ENCODE results near the gene CFAP100. TPM values are rescaled to one million over a fixed set of nuclear protein-coding genes. Genes with fewer than 3 reads are reported as not detected.

Gene CFAP100
- total RNA-seq, 4 donors from 2014 or later: not detected

GRCh38 chr3:126380011-126380768 is 14.5 kb upstream of the CFAP100 start:
- no peaks in the 10 kb centered on the region for H3K27me3 ChIP-seq
- H3K9me3 ChIP-seq: no peaks in the 10 kb centered on the region
- no peak for TF ChIP-seq POLR2A (IDR thresholded peaks at IDR 0.05)
- no peak for TF ChIP-seq CTCF (IDR thresholded peaks at IDR 0.05)
- peak in 1 of 3 donors; percentile 35 for DNase-seq
- H3K36me3 ChIP-seq: no peaks in the 10 kb centered on the region
- H3K27ac ChIP-seq: no peak overlapping the region
- H3K4me3 ChIP-seq: no peak overlapping the region
- no peaks in the 10 kb centered on the region for H3K4me1 ChIP-seq

GRCh38 chr3:126381966-126382365 is 12.7 kb upstream of the CFAP100 start:
- Histone ChIP-seq H3K27me3 (no peaks in the 10 kb centered on the region), H3K4me3 (no peak overlapping the region), H3K4me1 (no peaks in the 10 kb centered on the region), H3K9me3 (no peaks in the 10 kb centered on the region), H3K36me3 (no peaks in the 10 kb centered on the region), H3K27ac (no peak overlapping the region)
- no peak for DNase-seq
- TF ChIP-seq CTCF (IDR thresholded peaks at IDR 0.05) (no peak), POLR2A (IDR thresholded peaks at IDR 0.05) (no peak)

- peak; percentile 70 to 94 (median 82) for DNase-seq
- peak overlapping the region; percentile 24 to 44 (median 30) for H3K4me3 ChIP-seq
- TF ChIP-seq CTCF (IDR thresholded peaks at IDR 0.05) (peak; percentile 53 to 97 (median 89)), POLR2A (IDR thresholded peaks at IDR 0.05) (peak in 1 of 2 donors; percentile 34)
- H3K36me3 ChIP-seq: no peaks in the 10 kb centered on the region
- H3K27ac ChIP-seq: peak overlapping the region in 3 of 4 donors; percentile 49 to 57 (median 51)
- no peaks in the 10 kb centered on the region for H3K27me3 ChIP-seq
- H3K4me1 ChIP-seq: peaks cover 0 to 4% (median 0%) of the 10 kb centered on the region in 4 donors
- H3K9me3 ChIP-seq: no peaks in the 10 kb centered on the region
Observed at GRCh38 chr3:126389112-126389793, 5.5 kb upstream of the CFAP100 start.

- H3K4me3 ChIP-seq: no peak overlapping the region
- H3K27ac ChIP-seq: no peak overlapping the region
- peak in 1 of 3 donors; percentile 47 for DNase-seq
Observed at GRCh38 chr3:126389794-126390146, 4.9 kb upstream of the CFAP100 start.

GRCh38 chr3:126390201-126390600 is 4.5 kb upstream of the CFAP100 start:
- TF ChIP-seq CTCF (IDR thresholded peaks at IDR 0.05) (no peak), POLR2A (IDR thresholded peaks at IDR 0.05) (no peak)
- H3K27ac ChIP-seq: no peak overlapping the region
- H3K4me1 ChIP-seq: peaks cover 0 to 4% (median 0%) of the 10 kb centered on the region in 4 donors
- H3K36me3 ChIP-seq: no peaks in the 10 kb centered on the region
- peak in 2 of 3 donors; percentile 41 to 42 for DNase-seq
- H3K4me3 ChIP-seq: no peak overlapping the region
- no peaks in the 10 kb centered on the region for H3K9me3 ChIP-seq
- H3K27me3 ChIP-seq: no peaks in the 10 kb centered on the region

More at GRCh38 chr3:126389794-126390146, 4.9 kb upstream of the CFAP100 start:
- no peaks in the 10 kb centered on the region for H3K36me3 ChIP-seq
- H3K9me3 ChIP-seq: no peaks in the 10 kb centered on the region
- TF ChIP-seq CTCF (IDR thresholded peaks at IDR 0.05): no peak
- TF ChIP-seq POLR2A (IDR thresholded peaks at IDR 0.05): no peak
- no peaks in the 10 kb centered on the region for H3K27me3 ChIP-seq
- H3K4me1 ChIP-seq: peaks cover 0 to 4% (median 0%) of the 10 kb centered on the region in 4 donors
